Non-pigmented ciliary epithelial cell (primary cell): ENCODE data around the gene KIRREL3.

Source experiments
- DNase-seq: peaks from one replicate; pipeline ENCODE4 v3.0.0-alpha.2; 2010; ENCODE audit warnings: low read depth

Gene KIRREL3

DNA sequence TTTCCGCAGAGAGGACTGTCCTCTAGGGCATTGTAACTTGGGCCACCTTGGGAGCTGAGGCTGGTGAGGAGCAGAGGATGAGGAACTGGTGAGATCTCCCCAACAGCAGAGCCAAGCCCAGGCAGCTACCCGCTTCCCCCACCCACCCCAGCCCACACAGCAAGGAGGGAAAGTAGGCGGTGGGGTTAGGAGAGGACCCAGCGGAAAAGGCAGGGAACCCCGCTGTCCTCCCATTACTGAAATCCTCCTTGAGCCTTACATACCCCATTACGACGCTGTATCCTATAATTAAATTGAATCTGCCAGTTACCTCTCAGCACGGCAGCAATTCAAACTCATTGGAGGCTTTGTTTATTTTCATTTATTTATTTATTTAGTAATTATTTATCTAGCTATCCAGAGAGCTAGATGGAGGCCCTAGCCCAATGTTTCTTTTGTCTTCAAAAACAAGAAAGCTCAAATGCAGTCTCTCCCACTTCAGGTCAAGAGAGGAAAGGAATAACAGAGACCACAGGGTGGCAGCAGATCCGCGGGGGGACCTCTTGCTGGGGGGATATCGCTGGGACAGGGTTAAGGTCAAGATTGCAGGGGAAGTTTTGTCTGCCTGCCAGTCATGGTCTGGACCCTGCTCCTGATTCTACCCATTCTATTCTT lies 427.1 kb downstream of the KIRREL3 start:
- no peak for DNase-seq

DNA sequence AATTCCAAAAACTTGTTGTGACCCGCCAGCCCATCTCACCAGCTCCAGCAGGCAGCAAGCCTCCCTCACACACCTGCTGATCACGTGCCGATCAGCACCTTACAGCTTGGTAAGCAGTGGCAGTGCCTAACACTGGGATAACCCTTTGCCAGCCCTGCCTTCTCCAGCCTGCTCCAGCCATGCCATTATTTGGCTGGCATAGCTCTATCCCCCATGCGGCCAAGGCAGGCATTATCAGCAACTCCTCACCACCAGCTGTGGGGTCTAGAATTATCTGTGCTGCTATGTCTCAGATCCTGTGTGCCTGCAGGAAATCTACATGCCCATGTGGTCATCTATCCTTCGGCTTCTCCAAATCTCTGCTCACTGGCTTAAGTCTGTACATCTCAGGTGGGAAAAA lies 430.1 kb downstream of the KIRREL3 start:
- DNase-seq: no peak

DNA sequence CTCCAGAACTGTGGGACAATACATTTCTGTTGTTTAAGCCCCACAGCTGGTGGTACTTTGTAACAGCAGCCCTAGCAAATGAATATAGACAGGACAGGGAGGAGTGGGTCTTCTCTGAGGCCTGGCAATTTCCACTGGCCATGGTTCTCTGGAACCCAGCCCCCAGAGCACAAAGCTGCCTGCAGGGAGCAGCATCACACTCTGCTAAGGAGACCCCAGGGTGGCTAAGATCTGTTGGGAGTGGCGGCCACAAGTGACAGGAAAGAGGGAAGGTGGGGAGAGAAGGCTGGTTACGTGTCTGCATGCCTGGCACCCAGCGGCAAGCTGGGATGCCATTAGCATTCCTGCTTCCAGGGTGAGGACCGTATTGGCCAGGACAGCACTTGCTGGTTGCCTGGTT lies 433.2 kb downstream of the KIRREL3 start:
- DNase-seq: no peak

DNA sequence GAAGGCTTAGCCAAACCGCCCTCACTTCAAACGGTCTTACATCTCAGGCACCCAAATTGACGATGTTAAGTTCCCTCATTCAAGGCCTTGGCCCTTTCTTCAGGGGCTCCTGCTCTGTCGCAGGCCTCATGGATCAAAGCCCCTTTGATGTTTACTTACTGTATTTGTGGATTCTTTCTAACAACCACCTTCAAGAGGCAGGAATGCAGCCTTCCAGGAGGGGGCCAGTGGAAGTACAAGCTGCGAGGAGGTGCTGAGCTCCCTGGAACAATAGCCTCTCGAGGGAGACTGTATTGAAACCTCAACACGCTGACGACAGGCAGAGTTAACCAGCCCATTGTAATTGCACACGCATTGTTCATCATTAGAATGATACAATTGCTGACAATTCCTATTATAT lies 436.0 kb downstream of the KIRREL3 start:
- DNase-seq: no peak

DNA sequence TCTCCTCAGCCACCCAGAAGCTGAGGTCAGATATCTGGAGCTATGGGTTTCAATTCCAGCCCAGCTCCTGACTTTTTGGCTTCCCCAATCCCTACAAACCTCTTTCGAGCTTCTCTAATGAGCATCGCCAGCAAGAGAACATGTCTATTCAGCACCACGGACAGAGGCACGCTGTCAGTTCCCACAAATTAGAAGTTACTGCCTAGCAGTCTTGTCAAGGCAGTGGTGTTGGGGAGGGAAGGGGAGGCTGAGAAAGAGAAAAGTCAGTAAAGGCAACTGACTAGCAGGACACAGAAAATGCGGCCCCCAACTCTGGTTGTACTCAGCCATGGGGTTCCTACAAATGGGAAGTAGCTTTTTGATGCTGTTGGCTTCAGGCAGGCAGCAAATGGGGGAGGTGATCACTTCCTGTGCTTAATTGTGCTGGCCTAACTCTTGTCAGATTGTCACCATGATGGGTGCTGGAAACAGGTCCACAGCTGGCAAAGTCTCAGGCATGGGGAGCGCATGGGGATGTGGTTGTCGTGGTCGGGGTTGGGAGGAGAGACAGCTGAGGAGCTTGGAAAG lies 439.2 kb downstream of the KIRREL3 start:
- DNase-seq: peak; percentile 15

DNA sequence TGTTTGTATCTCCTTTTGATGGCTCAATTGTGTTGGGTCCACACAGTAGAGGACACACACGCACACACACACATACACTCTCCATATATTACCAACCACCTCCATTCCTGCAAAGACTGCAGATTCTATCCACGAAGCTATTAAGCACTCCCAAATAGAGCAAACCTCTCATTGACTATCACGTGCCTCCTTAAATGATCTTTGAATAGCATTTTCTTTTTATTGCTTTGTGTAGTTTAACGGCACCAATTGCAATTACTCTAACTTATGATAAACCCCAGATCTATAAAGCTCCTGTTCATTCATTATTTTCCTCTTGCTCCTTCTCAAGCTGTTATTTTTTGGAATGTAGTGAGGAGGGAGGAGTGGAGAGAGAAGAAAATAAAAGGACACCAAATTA lies 440.3 kb downstream of the KIRREL3 start:
- no peak for DNase-seq

DNA sequence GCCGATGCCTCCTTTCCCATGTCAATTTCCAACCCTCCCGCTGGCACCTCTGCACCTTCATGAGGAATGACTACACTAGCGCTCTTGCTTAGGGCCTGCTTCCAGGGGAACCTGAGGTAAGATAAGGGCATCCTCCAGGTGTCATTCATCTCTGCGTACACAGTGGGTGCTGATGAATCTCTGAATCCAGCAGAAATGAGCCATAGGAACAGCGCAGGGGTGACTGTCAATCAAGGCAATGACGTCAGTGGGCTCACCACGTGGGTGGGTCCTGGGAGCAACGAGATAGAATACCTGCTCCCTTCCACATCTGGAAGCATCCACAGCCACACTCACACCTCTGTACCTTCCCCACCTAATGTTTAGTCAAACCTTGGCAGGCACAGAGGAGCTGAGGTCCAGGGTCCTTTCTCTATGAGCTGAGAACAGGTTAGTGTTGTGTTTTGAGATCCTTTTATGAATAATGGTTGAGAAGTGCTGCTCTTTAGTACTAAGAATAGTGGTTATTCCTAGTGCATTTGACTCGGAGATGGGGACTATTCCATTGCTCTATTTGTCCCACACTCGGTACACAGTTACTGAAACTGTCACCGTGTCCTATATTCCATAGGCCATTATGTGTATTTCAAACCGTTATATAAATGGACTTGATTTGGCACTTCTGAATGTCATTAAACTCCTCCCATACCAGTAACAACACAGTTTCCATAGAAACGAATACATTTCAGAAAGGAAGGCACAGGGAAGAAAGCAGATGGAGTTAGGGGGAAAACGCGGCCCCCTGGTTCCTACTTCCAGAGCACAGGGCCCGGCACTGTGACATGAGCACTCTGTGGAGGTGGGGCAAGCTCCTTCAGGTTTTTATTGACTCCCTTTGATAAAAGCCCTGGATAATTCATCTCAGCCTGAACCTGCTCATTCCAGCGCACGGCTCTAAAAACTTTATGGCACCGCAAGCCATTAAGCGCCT lies 451.7 kb downstream of the KIRREL3 start:
- DNase-seq: no peak

DNA sequence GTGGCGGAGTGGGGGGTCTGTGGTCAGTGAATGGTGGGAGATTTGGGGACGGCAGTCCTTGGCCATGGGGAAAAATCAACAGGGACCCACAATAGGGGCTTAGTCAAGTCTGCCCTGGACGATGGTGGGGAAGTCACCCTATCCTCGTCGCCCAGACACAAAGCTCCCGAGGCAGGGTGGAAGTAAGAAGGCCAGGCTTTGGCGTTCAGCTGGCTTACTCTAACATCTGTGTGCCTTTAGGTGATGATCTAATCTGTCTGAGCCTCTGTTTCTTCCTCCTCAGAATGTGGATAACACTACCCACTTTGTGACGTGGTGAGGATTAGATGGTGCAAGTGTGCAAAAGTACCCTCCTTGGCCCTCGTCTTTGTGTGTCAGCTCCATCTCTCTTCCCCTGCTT lies 452.9 kb downstream of the KIRREL3 start:
- no peak for DNase-seq

DNA sequence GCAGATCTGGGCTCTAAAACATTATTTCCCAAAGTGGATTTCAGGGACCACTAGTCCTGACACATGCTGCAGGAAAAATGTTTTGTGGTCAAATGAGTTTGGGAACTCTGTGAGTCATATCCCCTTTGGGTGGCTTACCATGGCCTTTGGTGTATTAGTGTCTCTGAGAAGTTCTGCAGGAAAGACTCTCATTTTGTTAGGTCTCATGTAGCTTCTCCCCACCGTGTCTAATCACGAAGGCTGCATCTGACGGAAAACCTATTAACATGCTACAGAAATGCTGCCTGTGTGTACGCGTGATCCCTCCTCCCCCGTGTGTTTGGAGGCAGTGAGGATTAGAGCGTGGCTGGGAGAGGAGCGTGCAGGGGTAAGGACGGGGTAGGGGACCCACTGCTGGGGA lies 453.4 kb downstream of the KIRREL3 start:
- DNase-seq: peak; percentile 15

DNA sequence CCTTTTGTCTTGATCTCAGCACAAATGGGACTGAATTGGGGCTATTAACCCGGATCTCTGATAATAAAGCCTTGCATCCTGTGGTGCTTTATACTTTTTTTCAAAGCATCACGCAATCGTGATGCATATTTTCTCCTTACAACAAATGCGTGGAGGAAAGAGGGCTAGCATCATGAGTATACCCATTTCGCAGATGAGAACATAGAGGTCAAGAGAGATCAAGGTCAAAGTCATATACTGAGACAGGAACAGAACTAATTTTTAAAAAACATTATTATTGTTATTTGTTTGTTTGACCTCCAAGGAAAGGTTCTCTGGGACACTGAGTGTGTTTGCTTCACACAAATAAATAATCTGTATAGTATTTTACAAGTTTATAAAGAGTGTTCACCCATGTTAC lies 453.9 kb downstream of the KIRREL3 start:
- DNase-seq: no peak

DNA sequence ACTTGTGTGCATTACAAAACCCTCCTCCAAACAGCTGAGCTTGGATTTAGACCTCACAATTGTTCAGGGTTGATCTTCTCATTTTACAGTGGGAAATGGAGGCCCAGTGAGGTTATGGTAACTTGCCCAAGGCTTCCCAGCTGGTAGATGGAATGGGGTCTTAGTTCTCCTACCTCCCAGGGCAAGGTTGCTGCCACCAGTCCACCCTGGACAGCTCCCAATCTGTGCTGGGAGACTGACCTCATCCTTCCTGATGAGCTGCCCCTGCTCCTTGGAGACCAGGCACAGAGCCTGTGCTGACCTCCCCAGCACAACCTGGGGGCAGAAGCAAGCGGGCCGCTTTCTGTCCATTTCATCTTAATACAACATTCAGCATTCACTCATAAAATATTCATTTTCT lies 454.4 kb downstream of the KIRREL3 start:
- DNase-seq: no peak

DNA sequence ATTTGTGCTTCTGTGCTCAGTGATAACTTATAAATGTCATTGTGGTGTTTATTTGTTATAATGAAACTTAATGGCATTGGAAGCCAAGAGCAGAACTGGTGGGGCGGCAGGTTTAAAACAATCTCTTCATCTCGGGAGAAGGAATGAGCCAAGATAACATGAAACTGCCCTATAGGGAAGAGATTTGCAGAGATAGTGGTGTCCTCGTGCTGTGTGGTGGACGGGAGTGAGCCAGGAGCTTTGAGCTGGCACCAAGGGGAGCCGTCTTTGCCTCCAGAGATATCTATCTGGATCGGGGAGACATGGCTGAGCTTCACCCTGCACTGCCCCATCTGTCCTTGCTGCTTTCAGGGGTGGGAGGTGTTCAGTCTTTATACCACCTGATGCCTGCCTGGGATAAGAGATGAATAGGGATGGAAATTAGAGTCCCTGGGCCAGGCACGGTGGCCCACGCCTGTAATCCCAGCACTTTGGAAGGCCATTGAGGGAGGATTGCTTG lies 455.5 kb downstream of the KIRREL3 start:
- no peak for DNase-seq

DNA sequence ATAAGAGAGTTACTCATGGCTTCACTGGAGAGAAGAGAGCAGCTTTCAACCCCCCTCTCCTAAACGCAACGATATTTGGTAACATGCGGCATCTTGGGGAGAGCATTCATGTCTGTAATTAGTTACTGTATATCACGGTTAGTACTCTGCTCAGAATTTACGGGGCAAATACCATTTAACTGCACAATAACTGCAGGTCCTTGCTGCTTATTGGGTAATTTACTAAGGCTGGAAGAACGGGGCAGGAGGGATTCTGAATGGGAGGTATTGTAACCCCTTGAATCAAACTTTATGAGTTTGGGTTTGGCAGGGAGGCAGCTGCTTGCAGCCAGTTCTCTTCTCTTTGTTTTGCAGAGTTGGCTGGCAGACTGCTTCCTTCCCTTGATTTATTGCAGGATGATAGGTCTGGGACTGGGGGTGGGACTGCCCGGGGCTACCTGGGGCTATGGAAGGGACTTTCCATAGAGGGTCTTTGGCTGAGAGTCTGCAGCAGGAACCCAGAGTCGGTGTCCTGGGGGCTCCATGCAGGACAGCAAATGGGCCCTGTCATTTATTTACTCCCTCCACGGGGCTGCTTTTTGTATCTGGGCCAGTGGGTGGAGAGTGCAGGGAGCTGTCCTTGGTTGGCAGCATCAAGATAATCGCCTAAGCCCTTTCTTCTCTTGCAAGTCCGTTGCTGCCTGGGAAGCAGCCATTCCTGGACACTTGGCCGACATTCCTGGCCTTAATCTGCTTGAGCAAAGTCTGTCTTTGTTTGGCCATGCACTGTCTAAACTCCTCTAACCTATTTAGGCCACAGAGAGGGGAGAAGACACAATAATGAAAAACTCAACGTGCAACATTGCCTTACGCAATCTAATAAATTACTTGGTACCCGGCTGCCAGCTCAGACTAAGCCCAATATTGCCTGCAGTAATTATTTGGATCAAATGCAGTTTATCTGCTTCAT lies 456.2 kb downstream of the KIRREL3 start:
- no peak for DNase-seq

DNA sequence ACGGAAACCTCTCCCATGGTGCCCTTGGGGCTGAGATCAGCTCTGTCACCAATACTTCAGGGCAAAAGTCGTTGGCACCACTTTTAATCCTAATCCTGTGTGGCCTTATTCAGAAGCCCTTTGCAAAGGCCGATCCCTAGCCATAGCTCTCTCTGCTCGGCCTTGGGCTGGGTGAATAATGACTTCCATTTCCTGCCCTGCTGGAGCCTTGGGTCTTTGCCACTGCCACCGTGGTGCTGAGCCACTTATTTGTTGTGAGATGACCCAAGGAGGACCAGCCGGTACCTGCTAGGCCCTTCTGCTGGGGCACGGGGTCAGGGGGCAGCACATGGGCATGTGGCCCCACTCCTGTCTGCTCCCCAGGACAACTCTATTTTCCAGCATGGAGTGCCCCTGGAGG lies 456.9 kb downstream of the KIRREL3 start:
- DNase-seq: no peak

DNA sequence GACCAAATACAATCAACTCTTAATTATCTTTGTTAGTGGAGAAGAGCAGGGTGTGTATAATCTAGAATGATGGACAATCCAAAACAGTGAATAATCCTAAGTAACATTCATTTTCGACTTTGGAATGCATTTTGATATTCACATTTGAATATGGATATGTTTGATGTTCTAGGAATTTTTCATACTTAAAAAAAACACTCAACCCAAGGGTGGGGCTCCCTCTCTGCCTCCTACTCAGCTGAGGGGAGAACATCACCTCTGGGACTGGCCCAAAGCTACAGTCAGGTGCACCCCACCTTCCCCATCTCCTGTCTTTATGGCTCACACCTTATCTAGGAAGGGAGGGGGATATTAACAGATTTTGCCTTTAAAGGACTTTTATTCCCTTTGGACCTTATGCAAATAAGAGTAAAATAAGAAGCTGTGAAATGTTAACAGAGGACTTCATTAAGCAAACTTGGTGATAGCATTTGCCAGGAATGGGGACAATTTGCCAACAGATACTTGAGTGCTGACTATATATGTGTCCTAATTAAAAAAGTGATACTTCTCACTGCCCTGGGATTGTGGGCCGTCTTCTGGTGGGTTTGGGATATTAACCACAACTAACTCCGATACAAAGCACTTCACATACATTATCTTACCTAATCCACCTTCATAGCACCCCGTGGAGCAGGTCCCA lies 458.1 kb downstream of the KIRREL3 start:
- DNase-seq: no peak

DNA sequence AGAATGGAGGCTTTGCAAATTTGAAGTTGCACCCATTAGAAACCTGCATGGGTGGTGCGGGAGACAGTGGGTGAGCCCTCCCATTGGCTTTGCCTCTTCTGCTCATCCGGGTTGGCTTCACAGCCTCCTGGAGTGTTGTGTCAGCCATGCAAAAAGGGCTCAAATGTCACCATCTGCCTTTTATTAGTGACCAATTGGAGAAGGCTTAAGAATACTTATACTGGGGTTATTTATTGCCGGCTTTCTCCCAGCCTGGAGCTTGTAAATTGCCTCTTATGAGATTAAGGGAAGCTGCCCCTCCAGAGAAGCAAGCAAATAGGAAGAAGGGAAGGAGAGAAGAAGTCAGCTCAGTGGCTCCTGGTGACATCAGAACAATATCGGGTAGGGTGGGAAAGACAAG lies 462.5 kb downstream of the KIRREL3 start:
- no peak for DNase-seq

DNA sequence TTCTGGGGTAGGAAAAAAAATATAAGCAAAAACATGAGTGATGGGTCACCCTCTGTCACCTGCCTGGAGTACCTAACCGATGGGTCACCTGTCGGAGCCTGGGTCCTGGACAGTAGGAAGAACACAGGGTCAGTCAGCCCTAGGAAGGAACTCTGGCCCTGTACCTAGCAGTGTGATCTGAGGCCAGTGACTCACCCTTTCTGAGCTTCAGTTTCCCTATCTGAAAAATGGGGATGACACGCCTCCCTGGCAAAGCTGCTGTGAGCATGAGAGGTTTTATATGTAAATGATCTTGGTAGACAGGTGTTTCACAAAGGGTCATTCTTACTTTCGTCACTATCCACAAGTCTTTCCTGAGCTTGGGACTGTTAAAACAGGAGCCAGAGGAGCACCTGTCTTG lies 463.1 kb downstream of the KIRREL3 start:
- no peak for DNase-seq

DNA sequence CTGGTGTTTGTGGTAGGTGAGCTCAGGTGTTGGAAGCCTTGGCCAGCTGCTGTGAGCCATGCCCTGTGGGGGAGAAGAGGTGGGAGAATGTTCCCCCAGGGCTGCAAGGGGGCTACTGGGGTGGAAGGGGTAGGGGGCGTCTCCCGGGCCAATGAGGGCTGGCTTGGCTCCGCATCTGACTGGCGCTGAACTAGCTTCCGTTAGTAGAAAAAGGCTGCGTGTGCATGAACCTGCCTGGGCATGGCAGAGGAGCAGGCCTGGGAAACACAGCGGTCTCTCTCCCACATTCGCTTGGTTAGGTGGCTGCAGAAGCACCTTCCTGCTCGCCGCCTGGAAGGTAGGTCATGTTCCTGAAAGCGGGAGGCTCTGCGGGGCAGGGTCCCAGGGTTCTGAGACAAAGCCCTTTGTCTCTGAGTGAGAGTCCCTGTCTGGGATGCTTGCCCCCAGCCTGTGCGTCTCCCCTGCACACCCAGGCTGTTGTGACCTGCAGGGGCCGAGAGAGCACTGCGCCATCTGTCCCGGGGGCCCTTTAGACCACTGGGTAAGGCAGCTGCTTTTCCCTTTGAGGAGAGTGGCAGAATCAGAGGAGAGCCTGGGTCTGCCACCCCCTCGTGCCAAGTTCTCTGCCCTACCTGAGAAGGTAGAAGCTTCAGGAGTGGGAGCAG lies 466.3 kb downstream of the KIRREL3 start:
- no peak for DNase-seq

DNA sequence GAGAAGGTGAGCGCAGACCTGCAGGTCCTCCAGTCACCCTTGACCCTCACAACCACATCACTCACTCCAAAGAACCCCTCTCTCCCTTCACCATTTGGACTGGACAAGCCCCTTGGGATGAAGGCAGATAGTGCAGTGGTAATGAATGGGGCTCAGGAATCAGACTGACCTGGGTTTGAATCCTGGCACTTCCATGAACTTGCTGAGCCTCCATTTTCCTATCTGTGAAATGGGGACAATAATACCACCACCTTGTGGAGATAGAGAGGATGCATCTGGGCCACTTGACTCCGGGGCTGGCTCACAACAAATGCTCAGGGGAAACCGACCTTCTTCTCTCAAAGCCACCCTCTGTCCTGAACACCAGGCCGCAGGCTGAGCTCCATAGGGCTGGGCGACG lies 467.0 kb downstream of the KIRREL3 start:
- DNase-seq: no peak

DNA sequence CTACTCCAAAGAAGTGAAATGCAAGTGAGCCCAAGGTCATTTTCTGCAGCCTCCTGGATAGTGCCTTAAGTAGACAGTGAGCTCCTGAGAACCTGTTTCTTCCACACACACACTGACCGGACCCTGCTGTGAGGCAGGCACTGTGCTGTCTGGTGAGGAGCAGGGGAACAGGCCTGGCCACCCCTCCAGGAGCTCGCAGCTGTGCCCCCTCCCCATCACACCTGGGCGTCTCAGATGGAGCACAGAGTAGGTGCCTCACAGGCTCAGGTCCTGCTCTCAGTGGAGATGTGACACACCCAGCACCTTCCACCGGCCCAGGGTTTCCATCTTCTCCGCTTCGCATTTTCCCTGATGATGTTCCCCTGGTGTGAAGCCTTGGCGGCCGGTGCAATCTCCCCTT lies 470.2 kb downstream of the KIRREL3 start:
- DNase-seq: no peak

DNA sequence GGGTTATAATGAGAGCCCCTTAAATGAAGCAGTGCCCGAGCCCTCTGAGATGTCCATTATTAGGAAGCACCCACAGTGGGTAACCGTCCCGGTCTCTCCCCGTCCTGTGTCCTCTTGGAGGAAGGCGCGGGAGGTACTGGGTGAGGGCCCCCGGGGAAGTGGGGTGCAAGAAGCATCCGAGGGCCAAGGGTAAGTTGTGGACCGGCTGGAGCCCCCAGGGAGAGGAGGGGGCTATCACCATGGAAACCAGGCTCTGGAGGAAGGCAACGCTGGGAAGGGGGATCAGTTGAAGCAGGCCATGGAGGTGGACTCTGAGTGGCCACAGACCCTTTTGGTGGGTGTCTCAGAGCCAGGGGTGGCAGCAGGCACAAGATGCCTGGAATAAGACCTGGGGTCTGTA lies 471.5 kb downstream of the KIRREL3 start:
- no peak for DNase-seq
